Mesenteric fat pad (tissue), 1 donor: ENCODE measurements around the gene GPER1. TPM values are rescaled to one million over a fixed set of nuclear protein-coding genes. Genes with fewer than 3 reads are reported as not detected.

ENCODE experiments used
- DNase-seq: peaks from one replicate; pipeline ENCODE4 v3.0.0-alpha.2; 2020; ENCODE audit warnings: low spot score
- total RNA-seq: library from RNA; stranded (reverse); fragmentation: NEBNext Ultra II Directional; extraction: Animal tissue kit (Norgen Biotek cat#: 25700); gene quantifications from one replicate; pipeline ENCODE4 v1.2.1, GENCODE V29; 2021
- donor health status: DM: yes; HTN: yes; CAD: no.

Gene GPER1
- total RNA-seq, 1 donor from 2014 or later: 8.1 TPM

DNA sequence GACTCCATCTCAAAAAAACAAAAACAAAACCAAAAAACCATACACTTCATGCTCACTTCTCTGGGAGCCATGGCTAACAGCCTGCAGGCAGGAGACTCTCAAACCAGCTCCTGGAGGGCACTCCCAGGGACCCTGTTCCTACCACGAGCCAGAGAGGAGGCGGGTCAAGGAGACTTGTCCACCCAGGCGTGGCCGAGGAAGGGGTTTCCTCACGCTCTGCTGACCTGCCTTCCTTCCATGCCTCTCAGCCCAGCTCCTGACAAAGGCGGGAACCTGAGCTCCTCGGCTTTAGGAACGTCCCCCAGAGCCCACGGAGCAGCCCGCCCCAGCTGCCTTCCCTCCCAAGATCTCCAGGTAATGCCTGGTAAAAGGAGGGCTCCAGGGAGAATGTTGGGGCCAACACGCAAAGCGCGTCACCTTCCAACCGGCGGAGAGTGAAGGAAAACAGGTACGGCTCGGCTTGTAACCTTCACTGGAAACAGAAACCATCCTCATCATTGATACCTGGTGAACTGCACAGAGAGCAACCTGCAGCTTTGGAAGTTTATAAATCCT, 34.0 kb upstream of the GPER1 start:
- no peak for DNase-seq

DNA sequence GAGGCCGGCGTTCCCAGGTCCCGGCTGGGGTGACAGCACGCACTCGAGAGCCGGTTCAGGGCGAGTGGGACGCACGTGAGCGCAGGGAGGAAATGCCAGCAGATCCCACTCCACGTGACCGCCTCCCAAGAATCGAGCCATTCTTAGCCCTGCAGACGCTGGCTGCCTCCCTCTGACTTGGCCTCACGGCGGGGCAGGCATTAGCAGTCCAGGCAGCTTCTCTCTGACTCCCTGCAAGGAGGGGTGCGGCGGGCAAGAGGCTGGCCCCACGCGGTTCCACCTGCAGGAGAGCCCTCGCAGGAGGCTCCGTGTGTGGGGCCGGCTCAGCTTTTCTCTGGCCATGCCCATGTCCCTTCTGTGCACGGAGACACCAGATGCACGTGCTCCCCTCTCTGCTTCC, 33.5 kb upstream of the GPER1 start:
- no peak for DNase-seq

DNA sequence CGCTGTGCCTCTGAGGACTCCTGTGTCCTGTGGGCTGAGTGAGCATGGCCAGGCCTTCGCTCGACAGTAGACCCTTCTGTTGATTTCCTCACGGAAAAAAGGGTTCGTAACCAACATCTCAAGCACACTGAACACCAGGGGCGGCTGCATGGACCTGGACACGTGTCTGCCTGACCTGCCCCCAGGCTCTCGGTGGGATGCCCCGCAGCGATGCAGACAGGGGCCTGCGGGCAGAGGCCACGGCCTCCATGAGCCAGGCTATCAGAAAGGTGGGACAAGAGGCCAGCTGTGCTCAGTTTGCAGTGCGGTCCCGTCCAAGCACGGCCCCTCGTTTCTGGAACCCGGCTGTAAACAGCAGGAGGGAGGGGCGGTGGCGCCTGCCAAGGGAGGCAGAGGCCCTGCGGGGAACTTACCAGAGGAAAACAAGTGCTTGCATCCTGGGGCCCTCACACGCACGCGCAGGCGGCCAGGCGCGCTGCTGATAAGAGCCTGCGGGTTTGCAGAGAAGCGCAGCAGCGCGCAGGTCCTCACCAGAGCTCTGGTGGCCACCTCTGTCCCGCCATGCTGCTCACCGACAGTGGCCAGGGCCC, 33.0 kb upstream of the GPER1 start:
- DNase-seq: no peak

DNA sequence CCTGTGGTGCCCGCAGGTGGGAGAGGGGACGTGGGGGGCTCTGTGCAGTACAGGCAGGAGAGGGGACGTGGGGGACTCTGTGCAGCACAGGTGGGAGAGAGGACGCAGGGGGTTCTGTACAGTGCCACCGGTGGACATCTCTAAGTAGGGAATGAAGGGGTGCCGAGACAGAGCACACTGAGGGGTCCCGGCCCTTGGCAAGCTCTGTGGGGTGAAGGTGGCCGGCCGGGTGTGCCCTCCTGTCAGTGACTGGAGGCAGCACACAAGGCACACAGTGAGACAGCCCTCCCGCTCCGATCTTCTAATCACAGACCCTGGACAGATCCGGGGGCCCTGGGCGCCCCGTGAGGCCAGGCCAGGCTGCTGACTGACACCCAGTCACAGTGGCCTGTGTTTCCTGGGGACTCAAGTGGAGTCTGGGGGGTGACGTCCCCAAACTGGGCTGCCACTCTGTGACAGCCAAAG, 32.4 kb upstream of the GPER1 start:
- no peak for DNase-seq

DNA sequence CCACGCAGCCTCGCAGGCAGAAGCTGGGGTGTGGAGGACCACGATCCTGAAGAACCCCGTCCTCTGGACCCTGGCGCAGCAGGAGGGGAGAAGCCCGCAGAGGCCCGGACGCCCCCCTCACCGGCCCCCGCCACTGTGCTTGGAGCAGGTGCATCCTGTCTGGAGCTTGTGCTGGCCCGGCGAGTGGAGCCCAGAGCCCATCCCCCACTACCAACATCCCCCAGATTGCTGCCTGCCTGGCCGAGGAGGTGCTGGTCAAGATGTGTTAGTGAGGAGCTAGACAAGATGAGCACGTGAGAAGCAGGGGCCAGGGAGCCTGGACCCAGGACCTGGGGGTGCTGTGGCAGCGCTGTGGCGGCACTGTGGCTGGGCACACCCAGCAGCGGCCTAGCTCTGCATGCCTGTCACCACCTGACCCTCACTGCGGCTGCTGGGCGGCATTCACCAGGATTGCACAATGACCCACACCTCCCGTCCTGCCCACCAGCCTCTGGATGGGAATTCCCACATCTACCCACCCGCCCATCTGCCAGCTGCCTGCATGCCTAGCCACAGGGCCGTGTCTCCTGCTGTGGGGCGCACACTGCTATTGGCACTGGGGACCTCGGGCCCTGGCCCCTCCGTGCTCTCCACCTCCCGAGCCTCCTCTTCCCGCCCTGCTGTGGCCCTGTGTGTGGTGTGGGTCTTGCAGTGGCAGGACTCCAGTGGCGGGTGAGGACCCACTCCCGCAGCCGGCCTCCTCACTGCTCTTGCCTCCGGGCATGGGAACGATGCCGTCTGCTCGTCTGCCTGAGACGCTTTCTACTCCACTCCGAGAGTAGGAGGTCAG, 31.7 kb upstream of the GPER1 start:
- no peak for DNase-seq

DNA sequence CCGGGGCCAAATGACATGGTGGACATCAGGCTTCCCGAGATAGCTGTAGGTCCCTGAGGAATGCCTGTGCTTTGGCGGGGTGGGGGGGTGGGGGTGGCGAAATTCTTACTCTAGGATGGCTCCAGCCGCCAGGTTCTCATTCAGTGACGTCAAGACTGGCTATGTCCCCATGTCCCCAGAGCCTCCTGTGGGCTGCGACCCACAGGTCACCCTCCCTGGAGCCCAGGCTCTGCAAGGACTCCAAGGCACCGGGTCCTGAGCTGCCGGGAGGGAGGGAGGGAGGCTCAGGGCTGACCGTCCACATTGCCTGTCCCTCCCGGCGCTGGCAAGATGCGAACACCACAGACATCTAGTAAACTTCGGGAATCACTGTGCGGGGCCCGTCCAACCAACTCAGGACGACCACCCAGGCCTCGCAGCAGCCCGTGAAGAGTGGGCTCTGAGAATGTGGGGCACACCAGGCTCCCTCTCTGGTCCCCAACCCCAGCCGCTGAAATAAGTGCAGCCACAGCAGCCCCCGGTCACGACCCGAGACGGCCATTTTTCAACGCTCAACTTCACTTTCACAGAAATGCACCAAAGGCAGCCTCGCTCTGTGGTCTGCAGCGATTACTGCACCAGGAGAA, 31.0 kb upstream of the GPER1 start:
- no peak for DNase-seq

DNA sequence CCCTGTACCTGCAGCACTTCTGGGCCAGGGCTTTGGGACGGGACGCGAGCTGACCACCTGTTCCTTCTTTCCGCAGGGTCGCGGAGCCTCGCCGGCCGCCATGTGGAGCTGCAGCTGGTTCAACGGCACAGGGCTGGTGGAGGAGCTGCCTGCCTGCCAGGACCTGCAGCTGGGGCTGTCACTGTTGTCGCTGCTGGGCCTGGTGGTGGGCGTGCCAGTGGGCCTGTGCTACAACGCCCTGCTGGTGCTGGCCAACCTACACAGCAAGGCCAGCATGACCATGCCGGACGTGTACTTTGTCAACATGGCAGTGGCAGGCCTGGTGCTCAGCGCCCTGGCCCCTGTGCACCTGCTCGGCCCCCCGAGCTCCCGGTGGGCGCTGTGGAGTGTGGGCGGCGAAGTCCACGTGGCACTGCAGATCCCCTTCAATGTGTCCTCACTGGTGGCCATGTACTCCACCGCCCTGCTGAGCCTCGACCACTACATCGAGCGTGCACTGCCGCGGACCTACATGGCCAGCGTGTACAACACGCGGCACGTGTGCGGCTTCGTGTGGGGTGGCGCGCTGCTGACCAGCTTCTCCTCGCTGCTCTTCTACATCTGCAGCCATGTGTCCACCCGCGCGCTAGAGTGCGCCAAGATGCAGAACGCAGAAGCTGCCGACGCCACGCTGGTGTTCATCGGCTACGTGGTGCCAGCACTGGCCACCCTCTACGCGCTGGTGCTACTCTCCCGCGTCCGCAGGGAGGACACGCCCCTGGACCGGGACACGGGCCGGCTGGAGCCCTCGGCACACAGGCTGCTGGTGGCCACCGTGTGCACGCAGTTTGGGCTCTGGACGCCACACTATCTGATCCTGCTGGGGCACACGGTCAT, 30.3 kb upstream of the GPER1 start:
- DNase-seq: no peak

DNA sequence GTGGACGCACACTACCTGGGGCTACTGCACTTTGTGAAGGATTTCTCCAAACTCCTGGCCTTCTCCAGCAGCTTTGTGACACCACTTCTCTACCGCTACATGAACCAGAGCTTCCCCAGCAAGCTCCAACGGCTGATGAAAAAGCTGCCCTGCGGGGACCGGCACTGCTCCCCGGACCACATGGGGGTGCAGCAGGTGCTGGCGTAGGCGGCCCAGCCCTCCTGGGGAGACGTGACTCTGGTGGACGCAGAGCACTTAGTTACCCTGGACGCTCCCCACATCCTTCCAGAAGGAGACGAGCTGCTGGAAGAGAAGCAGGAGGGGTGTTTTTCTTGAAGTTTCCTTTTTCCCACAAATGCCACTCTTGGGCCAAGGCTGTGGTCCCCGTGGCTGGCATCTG, 29.6 kb upstream of the GPER1 start:
- DNase-seq: no peak

DNA sequence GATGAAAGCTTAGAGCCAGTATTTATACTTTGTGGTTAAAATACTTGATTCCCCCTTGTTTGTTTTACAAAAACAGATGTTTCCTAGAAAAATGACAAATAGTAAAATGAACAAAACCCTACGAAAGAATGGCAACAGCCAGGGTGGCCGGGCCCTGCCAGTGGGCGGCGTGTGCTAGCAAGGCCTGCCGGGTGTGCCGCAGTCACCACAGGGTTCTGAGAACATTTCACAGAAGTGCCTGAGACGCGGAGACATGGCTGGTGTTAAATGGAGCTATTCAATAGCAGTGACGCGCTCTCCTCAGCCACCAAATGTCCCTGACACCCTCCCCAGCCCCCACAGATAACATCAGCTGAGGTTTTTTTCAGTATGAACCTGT, 29.1 kb upstream of the GPER1 start:
- DNase-seq: no peak

DNA sequence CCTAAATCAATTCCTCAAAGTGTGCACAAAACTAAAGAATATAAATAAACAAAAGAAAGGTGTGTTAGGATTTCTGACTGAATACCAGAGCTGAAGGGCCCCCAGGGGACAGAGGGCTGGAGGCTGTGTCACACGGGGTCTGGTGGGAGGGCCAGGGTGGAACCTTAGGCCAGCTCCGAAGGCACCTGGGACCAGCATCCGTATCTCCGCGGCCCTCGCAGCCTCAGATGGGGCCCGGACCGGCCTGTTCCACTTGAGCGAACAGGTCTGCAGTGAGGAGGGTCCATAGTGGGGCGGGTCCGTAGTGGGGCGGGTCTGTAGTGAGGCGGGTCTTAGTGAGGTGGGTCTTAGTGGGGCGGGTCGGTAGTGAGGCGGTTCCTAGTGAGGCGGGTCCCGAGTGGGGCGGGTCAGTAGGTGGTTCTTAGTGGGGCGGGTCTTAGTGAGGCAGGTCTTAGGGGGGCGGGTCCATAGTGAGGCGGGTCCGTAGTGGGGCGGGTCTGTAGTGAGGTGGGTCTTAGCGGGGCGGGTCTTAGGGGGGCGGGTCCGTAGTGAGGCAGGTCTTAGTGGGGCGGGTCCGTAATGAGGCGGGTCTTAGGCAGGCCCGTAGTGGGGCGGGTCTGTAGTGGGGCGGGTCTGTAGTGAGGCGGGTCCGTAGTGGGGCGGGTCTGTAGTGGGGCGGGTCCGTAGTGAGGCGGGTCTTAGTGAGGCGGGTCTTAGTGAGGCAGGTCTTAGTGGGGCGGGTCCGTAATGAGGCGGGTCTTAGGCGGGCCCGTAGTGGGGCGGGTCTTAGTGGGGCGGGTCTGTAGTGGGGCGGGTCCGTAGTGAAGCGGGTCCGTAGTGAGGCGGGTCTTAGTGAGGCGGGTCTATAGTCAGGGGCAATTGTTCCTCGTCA, 28.5 kb upstream of the GPER1 start:
- no peak for DNase-seq

DNA sequence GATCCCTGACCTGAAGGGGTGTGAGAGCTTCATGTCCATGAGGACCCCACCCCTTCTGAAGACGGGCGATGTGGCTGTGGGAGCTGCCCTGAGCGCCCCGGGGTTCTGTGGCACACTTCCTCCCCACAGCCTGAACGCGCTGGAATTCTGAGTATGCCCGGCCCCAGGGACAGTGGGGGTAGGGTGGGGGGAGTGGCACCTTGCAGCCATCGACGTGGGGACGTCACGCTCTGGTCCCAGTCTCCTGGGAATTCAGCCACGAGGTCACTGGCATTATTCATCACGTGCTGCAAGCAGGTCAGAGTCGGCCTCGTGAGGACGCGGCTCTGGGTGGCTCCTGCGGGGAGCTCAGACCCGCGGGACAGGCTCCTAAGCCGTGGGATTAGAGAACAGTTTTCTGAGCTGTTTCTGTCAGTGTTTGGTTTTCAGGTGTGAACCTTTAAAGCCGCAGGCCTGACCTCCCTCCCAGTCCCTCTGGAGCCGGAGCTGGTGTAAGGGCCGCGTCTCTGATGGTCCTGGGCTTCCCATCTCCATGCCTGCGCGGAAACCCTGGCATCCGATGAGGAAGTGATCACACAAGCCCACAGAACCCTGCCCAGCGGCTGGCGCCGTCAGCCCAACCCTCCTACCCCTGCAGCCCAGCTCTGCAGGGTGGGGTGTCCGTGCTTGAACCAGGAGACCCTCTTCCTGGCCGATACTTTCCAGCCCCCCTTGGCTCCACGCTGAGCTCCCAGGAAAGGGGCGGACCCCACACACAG, 27.4 kb upstream of the GPER1 start:
- peak; percentile 89 for DNase-seq

DNA sequence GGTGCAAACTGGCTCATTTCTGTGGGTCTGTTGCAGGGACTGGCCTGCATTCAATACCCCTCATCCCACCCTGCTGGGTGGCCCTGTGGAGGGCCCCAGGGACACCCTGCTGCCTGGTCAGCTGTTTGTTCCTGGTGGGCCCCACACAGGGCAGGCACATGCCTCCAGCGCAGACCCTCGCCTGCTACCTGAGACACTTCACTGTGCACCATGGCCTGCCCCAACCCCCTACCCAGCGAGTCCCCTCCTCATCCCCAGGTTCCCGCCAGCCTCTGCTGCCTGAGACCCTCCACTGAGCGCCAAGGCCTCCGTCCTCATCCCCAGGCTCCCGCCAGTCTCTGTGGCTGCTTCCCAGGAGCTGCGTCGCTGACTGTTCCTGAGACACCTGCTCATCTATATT, 26.7 kb upstream of the GPER1 start:
- no peak for DNase-seq

DNA sequence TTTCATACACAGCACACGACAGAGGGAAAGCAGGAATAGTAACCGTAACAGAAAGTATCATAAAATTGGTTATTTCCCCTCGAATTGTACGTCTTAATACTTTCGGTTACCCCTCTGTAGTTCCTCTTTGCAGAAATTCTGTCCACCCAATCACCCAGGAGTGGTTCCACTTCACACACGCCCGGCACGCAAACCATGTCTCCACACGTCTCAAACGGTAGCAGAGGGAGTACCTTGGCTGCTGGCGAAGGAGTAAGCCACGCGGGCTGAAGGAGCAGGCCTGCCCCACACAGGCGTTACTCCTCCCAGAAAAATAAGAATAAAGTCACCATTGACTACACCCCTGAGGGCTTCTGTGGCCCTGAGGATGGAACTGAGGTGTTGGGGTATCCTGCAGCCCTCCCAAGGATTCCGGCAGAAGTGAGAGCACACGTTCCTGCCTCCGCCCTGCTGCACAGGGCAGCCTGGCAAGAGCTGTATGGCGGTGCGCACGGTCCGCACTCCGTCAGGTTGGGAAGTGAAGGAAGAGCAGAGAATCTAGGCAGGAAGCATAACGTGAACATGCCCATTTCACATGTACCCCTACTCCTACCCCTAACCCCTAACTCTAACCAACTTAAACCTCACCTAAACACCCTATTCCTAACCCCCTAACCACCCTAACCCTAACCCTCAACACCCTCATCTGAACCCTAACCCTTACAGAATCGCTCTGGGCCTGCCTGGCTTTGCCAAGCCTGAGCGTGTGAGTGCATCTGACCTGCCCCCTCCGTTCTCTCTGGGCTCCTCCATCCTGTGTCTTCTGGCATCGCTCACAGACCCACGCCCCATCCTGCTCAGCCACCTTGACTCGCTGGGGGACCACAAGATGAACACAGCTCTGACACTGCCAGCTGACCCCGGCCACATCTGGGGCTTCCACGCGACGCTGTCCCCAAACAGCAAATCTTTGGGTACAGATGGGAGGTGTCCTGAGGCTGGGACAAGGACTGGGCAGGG, 25.3 kb upstream of the GPER1 start:
- no peak for DNase-seq

DNA sequence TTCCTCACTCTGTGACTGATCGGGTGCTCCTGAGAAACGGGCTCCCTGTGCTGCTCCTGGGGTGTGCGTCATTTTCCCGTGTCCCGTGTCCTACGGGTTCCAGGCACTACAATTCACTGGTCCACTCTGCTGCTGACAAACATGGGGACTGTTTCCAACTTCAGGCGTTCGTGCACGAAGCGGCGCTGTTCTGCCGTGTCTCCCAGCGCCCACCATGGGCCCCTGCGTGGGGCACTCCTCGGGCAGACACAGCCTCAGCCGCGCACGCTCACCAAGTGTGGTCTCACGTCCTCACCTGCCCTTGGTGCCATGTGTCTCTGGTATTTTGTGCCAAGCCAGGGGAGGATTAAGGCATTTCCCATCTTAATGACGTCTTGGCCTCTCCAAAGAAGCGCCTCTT, 24.6 kb upstream of the GPER1 start:
- DNase-seq: no peak

DNA sequence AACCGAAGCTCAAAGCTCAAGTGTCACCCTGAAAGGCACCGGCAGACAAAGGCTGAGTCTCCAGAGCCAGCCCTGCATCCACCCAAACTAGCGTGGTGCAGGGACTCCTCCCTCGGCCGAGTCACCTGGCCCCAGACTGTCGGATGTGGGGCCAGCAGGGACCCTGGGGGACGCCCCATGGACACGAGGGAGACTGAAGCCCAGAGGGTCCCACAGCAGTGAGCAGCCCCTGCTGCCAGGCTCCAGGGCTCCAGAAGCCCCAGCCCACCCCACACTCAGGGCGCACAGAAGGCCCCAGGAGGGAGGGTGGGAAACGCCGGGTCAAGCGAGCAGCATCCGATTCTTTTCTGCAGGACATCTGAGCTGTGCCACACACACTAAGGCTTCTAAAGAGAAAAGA, 23.3 kb upstream of the GPER1 start:
- no peak for DNase-seq

DNA sequence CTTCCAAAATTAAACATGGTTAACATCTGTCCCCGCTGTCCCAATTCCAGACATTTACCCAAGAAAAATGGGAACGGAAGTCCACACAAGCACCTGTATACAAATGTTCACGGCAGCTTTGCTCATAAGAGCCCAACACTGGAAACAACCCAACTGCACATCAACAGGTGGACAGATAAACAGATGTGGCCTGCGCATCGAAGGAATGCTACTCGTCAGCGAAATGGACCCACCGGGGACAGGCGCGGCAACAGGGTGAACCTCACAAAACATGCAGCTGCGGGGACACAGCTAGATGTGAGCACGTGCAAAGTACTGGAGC, 22.7 kb upstream of the GPER1 start:
- DNase-seq: no peak

DNA sequence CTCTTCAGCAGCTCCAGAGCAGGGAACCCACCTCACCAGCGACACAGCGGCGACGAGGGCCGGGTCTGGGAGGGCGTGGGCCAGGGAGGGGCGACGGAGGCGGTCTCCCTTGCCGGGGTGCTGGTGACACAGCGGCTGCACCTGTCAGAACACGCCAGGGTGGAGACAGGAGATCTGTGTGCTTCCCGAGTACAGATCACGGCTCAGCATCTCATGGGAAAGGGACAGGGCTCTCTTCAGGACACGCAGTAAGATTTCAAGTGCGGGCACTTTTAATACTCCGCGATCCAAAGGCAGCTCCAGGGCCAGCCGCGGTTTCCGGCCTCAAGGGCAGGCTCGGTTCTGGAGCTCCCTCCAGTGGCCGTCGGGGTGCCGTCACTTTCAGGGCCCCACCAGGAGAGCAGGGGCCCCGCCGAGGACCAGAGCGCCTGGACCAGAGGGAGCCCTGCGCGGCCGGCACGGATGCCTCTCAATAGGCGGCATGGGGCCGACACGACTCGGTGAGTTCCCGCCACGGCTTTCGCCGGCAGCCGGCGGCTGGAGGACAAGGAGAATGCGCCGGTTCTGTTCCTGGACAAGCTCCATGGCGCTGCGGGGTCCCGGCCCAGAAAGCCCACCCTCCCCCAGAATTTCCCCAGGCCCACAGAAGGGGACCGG, 22.2 kb upstream of the GPER1 start:
- DNase-seq: peak; percentile 96

DNA sequence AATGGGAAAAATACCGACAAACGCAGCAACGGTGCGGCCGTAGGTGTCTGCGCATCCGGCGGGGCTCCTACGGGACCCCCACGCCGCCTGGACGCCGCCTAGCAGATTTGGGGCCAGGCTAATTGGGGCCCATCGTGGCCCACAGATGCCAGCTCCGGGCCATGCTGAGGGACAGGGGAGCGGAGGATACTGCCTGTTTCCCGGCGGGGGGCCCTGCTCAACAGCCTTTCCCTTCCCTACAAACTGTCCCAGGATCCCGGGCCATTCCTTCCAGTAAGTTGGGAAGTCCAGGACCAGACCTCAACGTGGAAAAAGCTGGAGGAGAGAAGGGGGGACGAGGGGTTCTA, 21.7 kb upstream of the GPER1 start:
- no peak for DNase-seq
